ENCODE results near the gene GFY.

Gene GFY

GRCh38 chr19:49468199-49468598, 43.0 kb downstream of the GFY start:
- WGBS (ENCODE audit: extremely low coverage, insufficient coverage, low lambda C conversion rate), result no CpG with 5 or more reads among the region's 19 CpGs
- H2BK5ac ChIP-seq (ENCODE audit: low read length), result no peak overlapping the region
- no peak overlapping the region for H3K4ac ChIP-seq (ENCODE audit: low read depth, low read length)
- H3K4me1 ChIP-seq (ENCODE audit: control insufficient read depth, low read depth, low read length), result no peaks in the 10 kb centered on the region
- H2BK15ac ChIP-seq (replicated peaks; ENCODE audit: low read depth), result no peak overlapping the region
- H3K4me2 ChIP-seq (ENCODE audit: low read length), result no peak overlapping the region
- no peak overlapping the region for H2BK120ac ChIP-seq (ENCODE audit: low read depth, low read length)
- H3K79me2 ChIP-seq (ENCODE audit: control insufficient read depth, insufficient read depth, low read length), result no peaks in the 10 kb centered on the region
- no peaks in the 10 kb centered on the region for H3K27me3 ChIP-seq (ENCODE audit: insufficient read depth, low read length, poor library complexity)
- H4K5ac ChIP-seq (ENCODE audit: low read length), result no peak overlapping the region
- no peak overlapping the region for H3K18ac ChIP-seq (ENCODE audit: low read length)
- no peak overlapping the region for H3K56ac ChIP-seq (ENCODE audit: low read length)
- H3K27ac ChIP-seq (ENCODE audit: low read depth, low read length), result peak overlapping the region; percentile 10
- H3K79me1 ChIP-seq (ENCODE audit: low read length), result no peaks in the 10 kb centered on the region
- no peak overlapping the region for H3K9ac ChIP-seq (ENCODE audit: low read length)
- no peak overlapping the region for H3K23ac ChIP-seq (ENCODE audit: low read length)
- DNase-seq, result no peak
- H3K4me3 ChIP-seq (ENCODE audit: low read length), result no peak overlapping the region
- no peak overlapping the region for H2AK5ac ChIP-seq (ENCODE audit: low read length)
- H3K36me3 ChIP-seq (ENCODE audit: control insufficient read depth, insufficient read depth, low read length), result peaks cover 2% of the 10 kb centered on the region
- H4K8ac ChIP-seq (ENCODE audit: low read depth, low read length), result no peak overlapping the region

GRCh38 chr19:49468746-49469447, 43.7 kb downstream of the GFY start:
- WGBS (ENCODE audit: extremely low coverage, insufficient coverage, low lambda C conversion rate), result no CpG with 5 or more reads among the region's 15 CpGs
- Histone ChIP-seq H3K79me1 (ENCODE audit: low read length) (no peaks in the 10 kb centered on the region), H3K27ac (ENCODE audit: low read depth, low read length) (no peak overlapping the region), H3K36me3 (ENCODE audit: control insufficient read depth, insufficient read depth, low read length) (peaks cover 2% of the 10 kb centered on the region), H2BK5ac (ENCODE audit: low read length) (no peak overlapping the region), H3K18ac (ENCODE audit: low read length) (no peak overlapping the region), H3K9ac (ENCODE audit: low read length) (no peak overlapping the region), H2AK5ac (ENCODE audit: low read length) (no peak overlapping the region), H3K4me3 (ENCODE audit: low read length) (no peak overlapping the region), H4K8ac (ENCODE audit: low read depth, low read length) (no peak overlapping the region), H3K4ac (ENCODE audit: low read depth, low read length) (no peak overlapping the region), H3K4me1 (ENCODE audit: control insufficient read depth, low read depth, low read length) (no peaks in the 10 kb centered on the region), H4K5ac (ENCODE audit: low read length) (no peak overlapping the region), H2BK15ac (replicated peaks; ENCODE audit: low read depth) (no peak overlapping the region), H3K79me2 (ENCODE audit: control insufficient read depth, insufficient read depth, low read length) (no peaks in the 10 kb centered on the region), H3K23ac (ENCODE audit: low read length) (no peak overlapping the region), H2BK120ac (ENCODE audit: low read depth, low read length) (no peak overlapping the region), H3K56ac (ENCODE audit: low read length) (no peak overlapping the region), H3K27me3 (ENCODE audit: insufficient read depth, low read length, poor library complexity) (no peaks in the 10 kb centered on the region), H3K4me2 (ENCODE audit: low read length) (no peak overlapping the region)
- DNase-seq, result peak; percentile 95

GRCh38 chr19:49469828-49470614, 44.8 kb downstream of the GFY start:
- DNase-seq, result no peak
- Histone ChIP-seq H2BK15ac (replicated peaks; ENCODE audit: low read depth) (no peak overlapping the region), H3K4me3 (ENCODE audit: low read length) (no peak overlapping the region), H4K8ac (ENCODE audit: low read depth, low read length) (no peak overlapping the region), H3K4ac (ENCODE audit: low read depth, low read length) (no peak overlapping the region), H3K4me1 (ENCODE audit: control insufficient read depth, low read depth, low read length) (no peaks in the 10 kb centered on the region), H3K27ac (ENCODE audit: low read depth, low read length) (no peak overlapping the region), H3K56ac (ENCODE audit: low read length) (no peak overlapping the region), H3K36me3 (ENCODE audit: control insufficient read depth, insufficient read depth, low read length) (peaks cover 2% of the 10 kb centered on the region), H2BK120ac (ENCODE audit: low read depth, low read length) (no peak overlapping the region), H3K27me3 (ENCODE audit: insufficient read depth, low read length, poor library complexity) (no peaks in the 10 kb centered on the region), H4K5ac (ENCODE audit: low read length) (no peak overlapping the region), H3K4me2 (ENCODE audit: low read length) (no peak overlapping the region), H2AK5ac (ENCODE audit: low read length) (no peak overlapping the region), H3K79me1 (ENCODE audit: low read length) (no peaks in the 10 kb centered on the region), H3K18ac (ENCODE audit: low read length) (no peak overlapping the region), H3K23ac (ENCODE audit: low read length) (no peak overlapping the region), H3K9ac (ENCODE audit: low read length) (no peak overlapping the region), H2BK5ac (ENCODE audit: low read length) (no peak overlapping the region), H3K79me2 (ENCODE audit: control insufficient read depth, insufficient read depth, low read length) (no peaks in the 10 kb centered on the region)
- no CpG with 5 or more reads among the region's 25 CpGs for WGBS (ENCODE audit: extremely low coverage, insufficient coverage, low lambda C conversion rate)

GRCh38 chr19:49470615-49470978, 45.4 kb downstream of the GFY start:
- no peaks in the 10 kb centered on the region for H3K79me1 ChIP-seq (ENCODE audit: low read length)
- H2AK5ac ChIP-seq (ENCODE audit: low read length), result no peak overlapping the region
- no peak overlapping the region for H4K5ac ChIP-seq (ENCODE audit: low read length)
- peaks cover 2% of the 10 kb centered on the region for H3K36me3 ChIP-seq (ENCODE audit: control insufficient read depth, insufficient read depth, low read length)
- WGBS (ENCODE audit: extremely low coverage, insufficient coverage, low lambda C conversion rate), result no CpG with 5 or more reads among the region's 8 CpGs
- no peaks in the 10 kb centered on the region for H3K79me2 ChIP-seq (ENCODE audit: control insufficient read depth, insufficient read depth, low read length)
- no peak overlapping the region for H2BK15ac ChIP-seq (replicated peaks; ENCODE audit: low read depth)
- no peak for DNase-seq
- no peak overlapping the region for H2BK120ac ChIP-seq (ENCODE audit: low read depth, low read length)
- no peak overlapping the region for H3K4me2 ChIP-seq (ENCODE audit: low read length)
- H3K27me3 ChIP-seq (ENCODE audit: insufficient read depth, low read length, poor library complexity), result no peaks in the 10 kb centered on the region
- H4K8ac ChIP-seq (ENCODE audit: low read depth, low read length), result no peak overlapping the region
- H3K23ac ChIP-seq (ENCODE audit: low read length), result no peak overlapping the region
- no peaks in the 10 kb centered on the region for H3K4me1 ChIP-seq (ENCODE audit: control insufficient read depth, low read depth, low read length)
- H3K56ac ChIP-seq (ENCODE audit: low read length), result no peak overlapping the region
- no peak overlapping the region for H3K18ac ChIP-seq (ENCODE audit: low read length)
- no peak overlapping the region for H3K4ac ChIP-seq (ENCODE audit: low read depth, low read length)
- H3K4me3 ChIP-seq (ENCODE audit: low read length), result no peak overlapping the region
- no peak overlapping the region for H2BK5ac ChIP-seq (ENCODE audit: low read length)
- no peak overlapping the region for H3K27ac ChIP-seq (ENCODE audit: low read depth, low read length)
- no peak overlapping the region for H3K9ac ChIP-seq (ENCODE audit: low read length)

GRCh38 chr19:49472936-49473335, 47.7 kb downstream of the GFY start:
- H3K9ac ChIP-seq (ENCODE audit: low read length), result no peak overlapping the region
- no peaks in the 10 kb centered on the region for H3K27me3 ChIP-seq (ENCODE audit: insufficient read depth, low read length, poor library complexity)
- no peak overlapping the region for H3K4me2 ChIP-seq (ENCODE audit: low read length)
- H3K18ac ChIP-seq (ENCODE audit: low read length), result no peak overlapping the region
- no peaks in the 10 kb centered on the region for H3K79me1 ChIP-seq (ENCODE audit: low read length)
- no peak overlapping the region for H2BK120ac ChIP-seq (ENCODE audit: low read depth, low read length)
- no peak overlapping the region for H4K5ac ChIP-seq (ENCODE audit: low read length)
- H4K8ac ChIP-seq (ENCODE audit: low read depth, low read length), result no peak overlapping the region
- no peak overlapping the region for H3K56ac ChIP-seq (ENCODE audit: low read length)
- H3K36me3 ChIP-seq (ENCODE audit: control insufficient read depth, insufficient read depth, low read length), result peaks cover 2% of the 10 kb centered on the region
- H2BK15ac ChIP-seq (replicated peaks; ENCODE audit: low read depth), result no peak overlapping the region
- no peak overlapping the region for H2AK5ac ChIP-seq (ENCODE audit: low read length)
- H3K4ac ChIP-seq (ENCODE audit: low read depth, low read length), result no peak overlapping the region
- H2BK5ac ChIP-seq (ENCODE audit: low read length), result no peak overlapping the region
- H3K4me1 ChIP-seq (ENCODE audit: control insufficient read depth, low read depth, low read length), result no peaks in the 10 kb centered on the region
- H3K4me3 ChIP-seq (ENCODE audit: low read length), result no peak overlapping the region
- DNase-seq, result no peak
- H3K79me2 ChIP-seq (ENCODE audit: control insufficient read depth, insufficient read depth, low read length), result no peaks in the 10 kb centered on the region
- no peak overlapping the region for H3K27ac ChIP-seq (ENCODE audit: low read depth, low read length)
- no CpG with 5 or more reads among the region's 9 CpGs for WGBS (ENCODE audit: extremely low coverage, insufficient coverage, low lambda C conversion rate)
- H3K23ac ChIP-seq (ENCODE audit: low read length), result no peak overlapping the region
